K562 (cell line): ENCODE results near the gene APEX1. TPM values are rescaled to one million over a fixed set of nuclear protein-coding genes. Genes with fewer than 3 reads are reported as not detected.

Experiments used
- ARID1B ChIP-seq: fragments of 450-650 bp; IDR thresholded peaks from 2 replicates; pipeline ENCODE4 v1.6.1; 2016; ENCODE audit warnings: antibody characterized with exemption, mild to moderate bottlenecking, inconsistent platforms
- CC2D1A ChIP-seq: fragments of 450-650 bp; IDR thresholded peaks from 2 replicates; pipeline ENCODE4 v1.6.1; 2017; ENCODE audit warnings: mild to moderate bottlenecking
- CEBPG ChIP-seq, 3 experiments: fragments of 200-800 bp in 1 of 3; sonication (Bioruptor generic) in 1 of 3; sonication (generic) in 1 of 3; formaldehyde crosslinking in 1 of 3; IDR thresholded peaks in 2 of 3; conservative IDR thresholded peaks in 1 of 3; 2 replicates each; pipeline versions ENCODE4 v1.6.1 to v1.8.0; 2016 to 2022; ENCODE audit warnings: missing compliant biosample characterization in 2 of 3, missing genetic modification characterization in 2 of 3, mild to moderate bottlenecking in 1 of 3, missing genetic modification reagents in 1 of 3
- E2F8 ChIP-seq: fragments of 450-650 bp; IDR thresholded peaks from 2 replicates; pipeline ENCODE4 v1.7.1; 2018; ENCODE audit warnings: mild to moderate bottlenecking, low read depth; ENCODE audit not compliant: partially characterized antibody
- E4F1 ChIP-seq: fragments of 250-450 bp; sonication (Bioruptor Pico); IDR thresholded peaks from 2 replicates; pipeline ENCODE4 v1.5.0; 2021; ENCODE audit warnings: mild to moderate bottlenecking, borderline replicate concordance
- EP300 ChIP-seq: IDR thresholded peaks from 2 replicates; pipeline ENCODE4 v1.6.1; 2012; ENCODE audit warnings: low read length, improper control_type of control experiment
- HCFC1 ChIP-seq: IDR thresholded peaks from 2 replicates; pipeline ENCODE4 v1.6.1; 2012; ENCODE audit warnings: low read depth, low read length, improper control_type of control experiment
- MITF ChIP-seq: IDR thresholded peaks from 2 replicates; pipeline ENCODE4 v1.6.1; 2014; ENCODE audit warnings: antibody characterized with exemption
- MLLT1 ChIP-seq, 2 experiments: fragments of 450-650 bp; IDR thresholded peaks; 2 replicates each; pipeline ENCODE4 v1.6.1; 2016
- PATZ1 ChIP-seq: fragments of 250-450 bp; sonication (Bioruptor Pico); IDR thresholded peaks from 2 replicates; pipeline ENCODE4 v1.5.0; 2020; ENCODE audit warnings: mild to moderate bottlenecking, borderline replicate concordance
- RNF2 ChIP-seq: sonication (generic); IDR thresholded peaks from 2 replicates; pipeline ENCODE4 v1.6.1; 2016
- STAG1 ChIP-seq: sonication (generic); formaldehyde crosslinking; IDR thresholded peaks from 2 replicates; pipeline ENCODE4 v1.5.0; 2020; ENCODE audit warnings: missing genetic modification reagents, borderline replicate concordance
- XRCC4 ChIP-seq: IDR thresholded peaks from one replicate; pipeline ENCODE4 v1.6.1; 2011; ENCODE audit not compliant: insufficient read depth, insufficient read length; ENCODE audit errors: extremely low read depth
- ZNF197 ChIP-seq: fragments of 200-800 bp; sonication (Bioruptor generic); IDR thresholded peaks from 2 replicates; pipeline ENCODE4 v1.6.1; 2016; ENCODE audit warnings: low read depth, missing genetic modification characterization, missing compliant biosample characterization
- ZNF384 ChIP-seq: IDR thresholded peaks from 2 replicates; pipeline ENCODE4 v1.6.1; 2012; ENCODE audit warnings: low read depth, low read length, improper control_type of control experiment
- polyA plus RNA-seq, 8 experiments: library from polyadenylated mRNA; depleted of rRNA in 4 of 8; stranded (reverse) in 5 of 8; unstranded in 3 of 8; fragments of >200 nt; fragmentation: Nextera tagmentation in 2 of 8; fragmentation: Illumina TruSeq in 1 of 8; extraction: Ambion mirVana in 2 of 8; extraction: Trizol in 1 of 8; gene quantifications; 2 replicates each; pipeline versions ENCODE4 v1.2.1 to v1.2.3, GENCODE V29; 2011 to 2014; ENCODE audit warnings: inconsistent platforms in 1 of 8, missing spikeins in 1 of 8
- total RNA-seq, 7 experiments: library from RNA; depleted of rRNA in 6 of 7; stranded (reverse); fragments of >200 nt in 6 of 7; fragmentation: Illumina TruSeq in 2 of 7; extraction: Trizol in 2 of 7; gene quantifications; 2 replicates each; pipeline versions ENCODE4 v1.2.1 to v1.2.3, GENCODE V29; 2011 to 2021; ENCODE audit warnings: low replicate concordance in 1 of 7

Gene APEX1
- total and polyA plus RNA-seq, 9 of the 15 experiments (the other 6 are each of a cell fraction or from before 2014, with no cell fraction given), result 50.2 to 274 (median 158) TPM

- TF ChIP-seq E2F8 (no peak), MLLT1 (IDR thresholded peaks at IDR 0.05) (no peak), CC2D1A (peak; percentile 96), PATZ1 (no peak), STAG1 (CRISPR knock-in tag) (no peak), EP300 (peak; percentile 35), MITF (peak; percentile 66), ARID1B (no peak), XRCC4 (no peak), ZNF384 (no peak), E4F1 (CRISPR knock-in tag) (no peak), RNF2 (peak; percentile 69), ZNF197 (CRISPR knock-in tag) (no peak), CEBPG (CRISPR knock-in tag; IDR thresholded peaks at IDR 0.05) (peak; percentile 57; the same call in 1 of the 2 replicates), CEBPG (tag; conservative IDR thresholded peaks at IDR 0.05 in 1 of 2, IDR thresholded peaks at IDR 0.05 in 1 of 2) (peak in 1 of 2 experiments; percentile 39; a peak in 1 of 4 replicates), HCFC1 (peak; percentile 31; the same call in 1 of the 2 replicates)
Observed at GRCh38 chr14:20461225-20462141, 6.5 kb downstream of the APEX1 start, which contains the start of gene PIP4P1 (continued).
